Muscle of arm (tissue), 12 donors: Measurements from ENCODE around the gene ZRANB1. TPM values are rescaled to one million over a fixed set of nuclear protein-coding genes. Genes with fewer than 3 reads are reported as not detected.
"Not testable (repeated sequence)": the region's sequence is repeated elsewhere in the genome, so short reads cannot be mapped to it uniquely, and the experiment has no call there.

Experiments
- DNase-seq: peaks from one replicate; pipeline ENCODE4 v3.0.0-alpha.2; 2013
- polyA plus RNA-seq, 12 donors: library from polyadenylated mRNA; unstranded; fragments of 120-200 nt; gene quantifications; one replicate each; pipeline ENCODE4 v1.2.1, GENCODE V29; 2013; ENCODE audit not compliant: insufficient read length in 12 of 12

The ZRANB1 gene
- polyA plus RNA-seq, 12 donors, result 13.2 to 25.9 (median 20.5) TPM; not detected in 1

GRCh38 chr10:124959564-124959963 is 17.6 kb downstream of the ZRANB1 start:
- no peak for DNase-seq

- DNase-seq, result no peak
These were observed 19.3 kb downstream of the ZRANB1 start for GRCh38 chr10:124961248-124961570.

GRCh38 chr10:124962421-124962820 is 20.5 kb downstream of the ZRANB1 start:
- DNase-seq, result no peak

GRCh38 chr10:124963866-124964720 is 22.2 kb downstream of the ZRANB1 start:
- DNase-seq, result no peak

GRCh38 chr10:124966008-124966407 is 24.1 kb downstream of the ZRANB1 start:
- no peak for DNase-seq

GRCh38 chr10:124967255-124967654 is 25.3 kb downstream of the ZRANB1 start:
- DNase-seq, result no peak

- DNase-seq, result no peak
These were observed 29.4 kb downstream of the ZRANB1 start for GRCh38 chr10:124971276-124971675.

- no peak for DNase-seq
These were observed 30.7 kb downstream of the ZRANB1 start for GRCh38 chr10:124972637-124973036.

GRCh38 chr10:124974131-124974530 is 32.2 kb downstream of the ZRANB1 start:
- DNase-seq, result no peak

- no peak for DNase-seq
These were observed 34.1 kb downstream of the ZRANB1 start for GRCh38 chr10:124975977-124976514.

- DNase-seq, result no peak
These were observed 35.2 kb downstream of the ZRANB1 start for GRCh38 chr10:124977161-124977560.

GRCh38 chr10:124977648-124978375 is 35.9 kb downstream of the ZRANB1 start:
- DNase-seq, result no peak

- DNase-seq, result no peak
These were observed 36.4 kb downstream of the ZRANB1 start for GRCh38 chr10:124978376-124978725.

GRCh38 chr10:124983321-124983720 is 41.4 kb downstream of the ZRANB1 start:
- DNase-seq, result no peak

- no peak for DNase-seq
These were observed 42.5 kb downstream of the ZRANB1 start for GRCh38 chr10:124984376-124984775.

GRCh38 chr10:124985162-124985561 is 43.2 kb downstream of the ZRANB1 start:
- no peak for DNase-seq

- DNase-seq, result no peak
These were observed 45.9 kb downstream of the ZRANB1 start for GRCh38 chr10:124987788-124988187.

- DNase-seq, result not testable (repeated sequence)
These were observed 46.8 kb downstream of the ZRANB1 start for GRCh38 chr10:124988753-124989152.

- DNase-seq, result no peak
These were observed 47.6 kb downstream of the ZRANB1 start for GRCh38 chr10:124989526-124989925.

- DNase-seq, result no peak
These were observed 49.0 kb downstream of the ZRANB1 start for GRCh38 chr10:124990671-124991625.

- DNase-seq, result no peak
These were observed 49.9 kb downstream of the ZRANB1 start for GRCh38 chr10:124991835-124992234.
